ENCODE measurements around the gene LAMB1.
"Not testable (repeated sequence)": the region's sequence is repeated elsewhere in the genome, so short reads cannot be mapped to it uniquely, and the experiment has no call there.

Gene LAMB1

DNA sequence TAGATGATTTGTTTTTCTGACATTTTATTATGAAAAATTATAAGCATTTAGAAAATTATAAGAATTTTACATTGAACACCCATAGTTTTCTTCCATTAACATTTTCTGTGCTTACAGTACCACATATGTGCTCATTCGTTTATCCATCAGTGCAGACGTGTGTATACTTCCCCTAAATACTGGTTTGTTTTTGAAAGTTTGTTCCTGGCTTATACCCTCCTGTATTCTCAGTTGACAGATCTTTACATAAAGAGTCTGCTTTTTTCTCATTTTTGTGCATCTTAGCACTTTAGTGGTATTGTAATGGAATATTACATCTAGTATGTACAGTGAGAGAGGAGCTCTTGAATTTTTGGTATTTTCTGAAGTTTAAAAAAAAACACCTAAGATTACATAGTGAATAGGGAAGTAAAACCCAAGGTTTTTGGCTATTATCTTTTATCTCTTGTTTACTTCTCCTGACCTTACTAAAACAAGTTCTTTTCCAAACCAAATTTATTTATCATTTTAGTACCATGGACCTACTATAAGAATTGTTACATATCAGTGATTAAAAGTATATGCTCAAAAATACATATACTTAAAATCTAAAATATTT, 103.9 kb downstream of the LAMB1 start:
- H4K91ac ChIP-seq (ENCODE audit: low read length), result no peak overlapping the region
- no peaks in the 10 kb centered on the region for H3K9me3 ChIP-seq (ENCODE audit: control insufficient read depth, low read length)
- H2BK12ac ChIP-seq (ENCODE audit: low read length in 2 of 2), result no peak overlapping the region
- peaks cover 5% of the 10 kb centered on the region for H3K79me1 ChIP-seq (replicated peaks; ENCODE audit: low read length, poor library complexity, severe bottlenecking)
- H3K36me3 ChIP-seq (ENCODE audit: control insufficient read depth in 1 of 2, insufficient read depth in 2 of 2, low read depth in 1 of 2, low read length in 2 of 2), result peaks cover 8 to 68% of the 10 kb centered on the region in 2 experiments
- DNase-seq, result no peak
- H3K27me3 ChIP-seq (ENCODE audit: control insufficient read depth in 1 of 2, insufficient read depth in 1 of 2, low read length in 2 of 2), result no peaks in the 10 kb centered on the region
- H3K4me1 ChIP-seq (ENCODE audit: control insufficient read depth, insufficient read depth, low read depth, low read length), result no peaks in the 10 kb centered on the region
- H3K4me3 ChIP-seq (ENCODE audit: insufficient read depth in 1 of 2, low read depth in 1 of 2, low read length in 2 of 2), result no peak overlapping the region
- H2AK5ac ChIP-seq (ENCODE audit: low read length, severe bottlenecking), result no peak overlapping the region
- WGBS, result 100% methylated on average over 1 of the region's 2 CpGs
- H3K14ac ChIP-seq (ENCODE audit: low read length in 2 of 2), result no peak overlapping the region
- H3K4me2 ChIP-seq (ENCODE audit: low read length, poor library complexity, severe bottlenecking), result no peak overlapping the region
- H2BK15ac ChIP-seq (ENCODE audit: low read depth, poor library complexity, severe bottlenecking), result no peak overlapping the region
- H4K8ac ChIP-seq (ENCODE audit: low read length), result no peak overlapping the region
- H3K18ac ChIP-seq (ENCODE audit: low read depth in 1 of 2, low read length in 2 of 2), result no peak overlapping the region
- H3K4ac ChIP-seq (ENCODE audit: low read depth in 1 of 2, low read length in 2 of 2), result no peak overlapping the region
- H2AFZ ChIP-seq (ENCODE audit: low read depth, low read length), result no peak overlapping the region
- H2BK5ac ChIP-seq (ENCODE audit: low read depth, low read length, poor library complexity, severe bottlenecking), result no peak overlapping the region
- H3K9ac ChIP-seq (ENCODE audit: low read length), result no peak overlapping the region
- H2BK120ac ChIP-seq (ENCODE audit: low read depth, low read length), result no peak overlapping the region
- H3K23ac ChIP-seq (ENCODE audit: low read length in 2 of 2), result no peak overlapping the region
- no peak overlapping the region for H3K27ac ChIP-seq (ENCODE audit: low read length, poor library complexity, severe bottlenecking)

DNA sequence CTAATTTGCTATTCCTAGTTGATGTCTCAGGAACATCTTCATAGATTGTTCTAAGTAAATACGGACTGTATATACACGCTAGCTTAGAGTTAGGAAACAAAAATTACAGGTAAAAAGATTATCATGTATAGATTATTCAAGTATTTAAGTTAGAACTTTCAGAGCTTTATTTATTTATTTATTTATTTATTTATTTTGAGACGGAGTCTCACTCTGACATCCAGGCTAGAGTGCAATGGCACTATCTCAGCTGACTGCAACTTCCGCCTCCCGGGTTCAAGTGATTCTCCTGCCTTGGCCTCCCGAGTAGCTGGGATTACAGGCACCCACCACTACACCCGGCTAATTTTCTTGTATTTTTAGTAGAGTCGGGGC, 110.6 kb downstream of the LAMB1 start:
- not testable (repeated sequence) for H2AK5ac ChIP-seq (ENCODE audit: low read length, severe bottlenecking); H2BK5ac ChIP-seq (ENCODE audit: low read depth, low read length, poor library complexity, severe bottlenecking); H2AFZ ChIP-seq (ENCODE audit: low read depth, low read length); H3K14ac ChIP-seq (ENCODE audit: low read length in 2 of 2); H3K27me3 ChIP-seq (ENCODE audit: control insufficient read depth in 1 of 2, insufficient read depth in 1 of 2, low read length in 2 of 2); H2BK12ac ChIP-seq (ENCODE audit: low read length in 2 of 2); H2BK120ac ChIP-seq (ENCODE audit: low read depth, low read length); H4K91ac ChIP-seq (ENCODE audit: low read length); H4K8ac ChIP-seq (ENCODE audit: low read length); H3K18ac ChIP-seq (ENCODE audit: low read depth in 1 of 2, low read length in 2 of 2); H3K23ac ChIP-seq (ENCODE audit: low read length in 2 of 2); H3K9me3 ChIP-seq (ENCODE audit: control insufficient read depth, low read length); H3K4me2 ChIP-seq (ENCODE audit: low read length, poor library complexity, severe bottlenecking); H3K27ac ChIP-seq (ENCODE audit: low read length, poor library complexity, severe bottlenecking); DNase-seq; H2BK15ac ChIP-seq (ENCODE audit: low read depth, poor library complexity, severe bottlenecking); H3K4ac ChIP-seq (ENCODE audit: low read depth in 1 of 2, low read length in 2 of 2); H3K4me1 ChIP-seq (ENCODE audit: control insufficient read depth, insufficient read depth, low read depth, low read length); H3K79me1 ChIP-seq (replicated peaks; ENCODE audit: low read length, poor library complexity, severe bottlenecking)
- 96% methylated on average over 6 of the region's 8 CpGs for WGBS
- peaks cover 0 to 41% of the 10 kb centered on the region in 2 experiments for H3K36me3 ChIP-seq (ENCODE audit: control insufficient read depth in 1 of 2, insufficient read depth in 2 of 2, low read depth in 1 of 2, low read length in 2 of 2)
- H3K9ac ChIP-seq (ENCODE audit: low read length), result peak overlapping the region; percentile 95
- peak overlapping the region in 1 of 2 experiments; percentile 90 for H3K4me3 ChIP-seq (ENCODE audit: insufficient read depth in 1 of 2, low read depth in 1 of 2, low read length in 2 of 2)

DNA sequence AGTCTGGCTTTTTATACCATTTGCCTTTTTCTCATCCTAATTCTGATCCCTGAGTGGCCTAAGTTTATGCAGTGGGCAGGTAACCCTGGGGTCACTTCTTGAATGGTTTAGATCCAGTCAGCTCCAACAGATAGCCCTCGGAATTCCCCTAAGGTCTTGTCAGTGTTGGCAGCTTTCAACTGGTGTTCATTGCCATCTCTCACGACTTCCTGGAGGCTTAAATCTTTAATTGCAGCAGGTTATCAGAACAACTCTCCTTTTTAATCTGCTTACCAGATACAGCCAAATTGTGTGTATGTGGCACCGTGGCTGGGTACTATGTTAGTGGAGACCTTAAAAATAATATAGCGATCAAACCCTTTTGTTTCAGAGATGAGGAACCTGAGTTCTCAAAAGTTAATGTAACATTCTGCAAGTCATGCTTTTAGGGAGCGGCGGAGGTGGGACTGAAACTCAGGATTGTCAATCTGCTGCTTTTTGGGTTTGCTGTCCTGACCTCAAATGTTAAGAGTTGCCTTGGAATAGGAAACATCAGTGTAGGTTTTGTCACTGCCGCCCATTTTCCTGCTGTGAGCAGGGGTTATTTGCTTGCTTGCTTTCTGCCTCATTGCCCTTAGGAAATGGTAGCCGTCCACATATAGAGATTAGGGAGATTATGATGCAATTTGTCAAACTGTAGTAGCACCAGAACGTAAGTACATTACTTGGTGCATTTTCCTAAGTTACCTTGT, 111.2 kb downstream of the LAMB1 start:
- H3K4ac ChIP-seq (ENCODE audit: low read depth in 1 of 2, low read length in 2 of 2), result peak overlapping the region in 1 of 2 experiments; percentile 90
- no peak overlapping the region for H4K8ac ChIP-seq (ENCODE audit: low read length)
- peak overlapping the region; percentile 11 for H2BK120ac ChIP-seq (ENCODE audit: low read depth, low read length)
- peaks cover 0 to 37% of the 10 kb centered on the region in 2 experiments for H3K36me3 ChIP-seq (ENCODE audit: control insufficient read depth in 1 of 2, insufficient read depth in 2 of 2, low read depth in 1 of 2, low read length in 2 of 2)
- peak overlapping the region; percentile 18 for H3K27ac ChIP-seq (ENCODE audit: low read length, poor library complexity, severe bottlenecking)
- H3K23ac ChIP-seq (ENCODE audit: low read length in 2 of 2), result no peak overlapping the region
- H2AFZ ChIP-seq (ENCODE audit: low read depth, low read length), result peak overlapping the region; percentile 87
- WGBS, result 67% methylated on average over 9 of the region's 9 CpGs
- no peak overlapping the region for H2BK5ac ChIP-seq (ENCODE audit: low read depth, low read length, poor library complexity, severe bottlenecking)
- peaks cover 10% of the 10 kb centered on the region for H3K4me1 ChIP-seq (ENCODE audit: control insufficient read depth, insufficient read depth, low read depth, low read length)
- peaks cover 2% of the 10 kb centered on the region for H3K79me1 ChIP-seq (replicated peaks; ENCODE audit: low read length, poor library complexity, severe bottlenecking)
- peak overlapping the region; percentile 95 for H3K9ac ChIP-seq (ENCODE audit: low read length)
- no peak overlapping the region for H4K91ac ChIP-seq (ENCODE audit: low read length)
- peak; percentile 80 for DNase-seq
- no peak overlapping the region for H2BK15ac ChIP-seq (ENCODE audit: low read depth, poor library complexity, severe bottlenecking)
- H3K4me3 ChIP-seq (ENCODE audit: insufficient read depth in 1 of 2, low read depth in 1 of 2, low read length in 2 of 2), result peak overlapping the region; percentile 79 to 90
- H3K14ac ChIP-seq (ENCODE audit: low read length in 2 of 2), result peak overlapping the region in 1 of 2 experiments; percentile 82
- no peaks in the 10 kb centered on the region for H3K27me3 ChIP-seq (ENCODE audit: control insufficient read depth in 1 of 2, insufficient read depth in 1 of 2, low read length in 2 of 2)
- H3K4me2 ChIP-seq (ENCODE audit: low read length, poor library complexity, severe bottlenecking), result peak overlapping the region; percentile 94
- no peaks in the 10 kb centered on the region for H3K9me3 ChIP-seq (ENCODE audit: control insufficient read depth, low read length)
- no peak overlapping the region for H2AK5ac ChIP-seq (ENCODE audit: low read length, severe bottlenecking)
- no peak overlapping the region for H2BK12ac ChIP-seq (ENCODE audit: low read length in 2 of 2)
- H3K18ac ChIP-seq (ENCODE audit: low read depth in 1 of 2, low read length in 2 of 2), result peak overlapping the region; percentile 92 to 94

DNA sequence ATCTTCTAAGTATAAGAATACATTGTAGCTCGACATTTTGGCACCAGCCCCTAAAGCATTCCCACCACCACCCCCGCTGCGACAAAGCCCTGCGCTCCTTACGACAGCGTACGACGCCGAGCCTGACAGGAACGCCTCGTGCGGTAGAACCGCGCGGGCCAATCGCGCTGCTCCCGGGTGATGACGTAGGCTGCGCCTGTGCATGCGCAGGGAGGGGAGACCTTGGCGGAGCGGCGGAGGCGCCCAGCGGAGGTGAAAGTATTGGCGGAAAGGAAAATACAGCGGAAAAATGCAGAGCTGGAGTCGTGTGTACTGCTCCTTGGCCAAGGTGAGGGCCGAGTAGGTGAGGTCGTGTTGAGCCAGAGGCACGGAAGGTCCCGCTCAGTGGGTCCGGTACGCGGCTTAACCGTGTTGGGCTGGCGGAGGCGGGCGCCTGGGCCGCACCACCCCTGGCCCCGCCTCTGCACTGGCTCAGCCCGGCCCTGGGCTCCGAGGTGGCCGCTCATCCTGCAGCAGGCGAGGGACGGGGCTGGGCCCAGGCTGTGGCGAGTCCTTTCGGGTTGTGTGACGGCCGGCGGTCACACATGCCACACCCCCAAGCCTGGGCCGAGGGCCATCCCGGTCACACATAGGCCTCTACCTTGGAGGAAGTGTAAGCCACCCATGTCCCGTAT, 111.9 kb downstream of the LAMB1 start, which contains the start of gene DLD:
Gene DLD, plus strand, starts transcription at position 222 of the 674 bp plus-strand sequence. Its CDS starts 68 bp downstream, at position 290.
- peaks cover 0 to 2% of the 10 kb centered on the region in 2 experiments for H3K27me3 ChIP-seq (ENCODE audit: control insufficient read depth in 1 of 2, insufficient read depth in 1 of 2, low read length in 2 of 2)
- H3K23ac ChIP-seq (ENCODE audit: low read length in 2 of 2), result peak within 1 kb of the TSS in 1 of 2 experiments; percentile 50
- peak within 1 kb of the TSS; percentile 95 for H2BK15ac ChIP-seq (ENCODE audit: low read depth, poor library complexity, severe bottlenecking)
- H3K14ac ChIP-seq (ENCODE audit: low read length in 2 of 2), result peak within 1 kb of the TSS in 1 of 2 experiments; percentile 97
- H3K79me1 ChIP-seq (replicated peaks; ENCODE audit: low read length, poor library complexity, severe bottlenecking), result peaks cover 2% of the 10 kb centered on the region
- peak within 1 kb of the TSS; percentile 79 to 90 for H3K4me3 ChIP-seq (ENCODE audit: insufficient read depth in 1 of 2, low read depth in 1 of 2, low read length in 2 of 2)
- H2BK120ac ChIP-seq (ENCODE audit: low read depth, low read length), result peak within 1 kb of the TSS; percentile 11
- H2AFZ ChIP-seq (ENCODE audit: low read depth, low read length), result peak within 1 kb of the TSS; percentile 87
- H3K4ac ChIP-seq (ENCODE audit: low read depth in 1 of 2, low read length in 2 of 2), result peak within 1 kb of the TSS in 1 of 2 experiments; percentile 90
- under 1% methylated on average over 51 of the region's 55 CpGs for WGBS
- no peak within 1 kb of the TSS for H2BK5ac ChIP-seq (ENCODE audit: low read depth, low read length, poor library complexity, severe bottlenecking)
- peak within 1 kb of the TSS; percentile 95 for H3K9ac ChIP-seq (ENCODE audit: low read length)
- peak within 1 kb of the TSS; percentile 94 for H3K4me2 ChIP-seq (ENCODE audit: low read length, poor library complexity, severe bottlenecking)
- peak within 1 kb of the TSS; percentile 92 to 94 for H3K18ac ChIP-seq (ENCODE audit: low read depth in 1 of 2, low read length in 2 of 2)
- peak within 1 kb of the TSS; percentile 92 for H4K8ac ChIP-seq (ENCODE audit: low read length)
- peak within 1 kb of the TSS; percentile 95 for H4K91ac ChIP-seq (ENCODE audit: low read length)
- no peaks in the 10 kb centered on the region for H3K9me3 ChIP-seq (ENCODE audit: control insufficient read depth, low read length)
- H3K27ac ChIP-seq (ENCODE audit: low read length, poor library complexity, severe bottlenecking), result peak within 1 kb of the TSS; percentile 78
- peak within 1 kb of the TSS in 1 of 2 experiments; percentile 17 for H2BK12ac ChIP-seq (ENCODE audit: low read length in 2 of 2)
- DNase-seq, result peak; percentile 93
- peaks cover 10% of the 10 kb centered on the region for H3K4me1 ChIP-seq (ENCODE audit: control insufficient read depth, insufficient read depth, low read depth, low read length)
- no peak within 1 kb of the TSS for H2AK5ac ChIP-seq (ENCODE audit: low read length, severe bottlenecking)
- H3K36me3 ChIP-seq (ENCODE audit: control insufficient read depth in 1 of 2, insufficient read depth in 2 of 2, low read depth in 1 of 2, low read length in 2 of 2), result peaks cover 0 to 33% of the 10 kb centered on the region in 2 experiments
